ENCODE data around the gene ZNF485. TPM values are rescaled to one million over a fixed set of nuclear protein-coding genes. Genes with fewer than 3 reads are reported as not detected.

ZNF485 gene
- total and polyA plus RNA-seq, 2 of the 8 experiments (the other 6 are each of a cell fraction or from before 2014, with no cell fraction given) = 2.5 to 8.2 TPM

GRCh38 chr10:43655311-43655710, 49.1 kb downstream of the ZNF485 start (continued):
- no peak for TF ChIP-seq TAF7 (optimal IDR thresholded peaks at IDR 0.05; ENCODE audit: borderline replicate concordance, low read depth, low read length)
- no peak for TF ChIP-seq KDM1A (IDR thresholded peaks at IDR 0.05; ENCODE audit: borderline replicate concordance, low read length)
- no peak for TF ChIP-seq SP2 (IDR thresholded peaks at IDR 0.05; ENCODE audit: low read length)
- TF ChIP-seq ASH2L (IDR thresholded peaks at IDR 0.05; ENCODE audit: low read length) = no peak
- no peak for TF ChIP-seq HDAC2 (IDR thresholded peaks at IDR 0.05; ENCODE audit: borderline replicate concordance in 1 of 2, low read depth in 2 of 2, low read length in 2 of 2)

All from H1 (cell line).